HG02571 (cell line): ENCODE data around the gene CHKB.
"Not testable (repeated sequence)": the region's sequence is repeated elsewhere in the genome, so short reads cannot be mapped to it uniquely, and the experiment has no call there.

Source experiments
- ATAC-seq: cut with Tn5 transposase; IDR thresholded peaks from one replicate; pipeline ENCODE4 v1.9.1; 2021; ENCODE audit warnings: mild to moderate bottlenecking, moderate library complexity; ENCODE audit not compliant: unreplicated experiment

Gene CHKB

DNA sequence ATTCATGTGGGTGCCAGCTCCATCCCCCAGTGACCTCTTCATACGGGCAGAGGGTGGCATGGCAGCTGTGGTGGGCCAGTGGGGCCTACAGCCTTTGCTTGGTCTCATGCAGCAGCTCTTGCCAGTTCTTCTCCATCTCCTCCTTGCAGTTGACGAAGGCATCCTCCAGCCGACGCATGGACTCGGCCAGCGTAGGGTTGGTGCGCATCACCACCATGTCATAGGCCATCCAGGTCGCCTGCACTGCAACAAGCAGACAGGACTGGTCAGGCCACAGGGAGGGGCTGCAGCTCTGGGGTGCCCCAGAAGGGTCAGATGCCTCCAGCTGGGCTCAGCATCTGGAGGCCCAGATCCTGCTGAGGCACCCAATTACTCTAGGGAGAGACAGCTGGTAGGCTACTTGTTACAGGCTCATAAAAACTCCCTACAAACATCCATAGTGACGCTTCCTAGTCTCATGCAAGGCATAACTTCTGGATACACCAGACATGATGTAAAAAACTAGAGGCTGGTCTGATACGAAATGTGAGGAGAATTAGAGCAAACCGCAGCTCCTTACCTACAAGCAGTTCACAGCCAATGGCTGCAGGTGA, 31.4 kb downstream of the CHKB start:
- no peak for ATAC-seq

DNA sequence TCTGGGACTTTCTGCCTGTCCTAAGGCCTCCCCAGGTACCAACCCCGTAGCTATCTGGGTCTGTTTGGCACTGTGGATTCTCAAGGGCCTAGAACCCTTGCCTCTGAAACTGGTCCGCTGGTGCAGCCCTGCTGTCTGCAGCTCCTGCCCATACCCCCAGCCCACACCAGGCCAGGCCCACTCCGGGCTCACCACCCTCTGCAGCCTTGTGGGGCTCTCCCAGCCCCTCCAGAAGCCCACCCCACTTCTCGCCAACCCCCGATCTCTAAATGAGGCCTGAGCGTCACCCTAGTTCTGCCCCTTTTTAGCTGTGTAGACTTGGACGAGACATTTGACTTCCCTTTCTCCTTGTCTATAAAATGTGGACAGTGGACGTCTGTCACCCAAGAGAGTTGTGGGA, 32.3 kb downstream of the CHKB start:
- ATAC-seq: no peak

DNA sequence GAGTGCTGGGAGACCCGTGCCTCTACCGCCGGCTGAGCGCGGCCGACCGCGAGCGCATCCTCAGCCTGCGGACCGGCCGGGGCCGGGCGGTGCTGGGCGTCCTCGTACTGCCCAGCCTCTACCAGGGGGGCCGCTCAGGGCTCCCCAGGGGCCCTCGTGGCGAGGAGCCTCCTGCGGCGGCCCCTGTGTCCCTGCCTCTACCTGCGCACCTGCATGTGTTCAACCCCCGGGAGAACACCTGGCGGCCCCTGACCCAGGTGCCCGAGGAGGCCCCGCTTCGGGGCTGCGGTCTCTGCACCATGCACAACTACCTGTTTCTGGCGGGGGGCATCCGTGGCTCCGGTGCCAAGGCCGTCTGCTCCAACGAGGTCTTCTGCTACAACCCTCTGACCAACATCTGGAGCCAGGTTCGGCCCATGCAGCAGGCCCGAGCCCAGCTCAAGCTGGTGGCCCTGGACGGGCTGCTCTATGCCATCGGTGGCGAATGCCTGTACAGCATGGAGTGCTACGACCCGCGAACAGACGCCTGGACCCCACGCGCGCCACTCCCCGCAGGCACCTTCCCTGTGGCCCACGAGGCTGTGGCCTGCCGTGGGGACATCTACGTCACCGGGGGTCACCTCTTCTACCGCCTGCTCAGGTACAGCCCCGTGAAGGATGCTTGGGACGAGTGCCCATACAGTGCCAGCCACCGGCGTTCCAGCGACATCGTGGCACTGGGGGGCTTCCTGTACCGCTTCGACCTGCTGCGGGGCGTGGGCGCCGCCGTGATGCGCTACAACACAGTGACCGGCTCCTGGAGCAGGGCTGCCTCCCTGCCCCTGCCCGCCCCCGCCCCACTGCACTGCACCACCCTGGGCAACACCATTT, 33.5 kb downstream of the CHKB start:
- ATAC-seq: no peak

DNA sequence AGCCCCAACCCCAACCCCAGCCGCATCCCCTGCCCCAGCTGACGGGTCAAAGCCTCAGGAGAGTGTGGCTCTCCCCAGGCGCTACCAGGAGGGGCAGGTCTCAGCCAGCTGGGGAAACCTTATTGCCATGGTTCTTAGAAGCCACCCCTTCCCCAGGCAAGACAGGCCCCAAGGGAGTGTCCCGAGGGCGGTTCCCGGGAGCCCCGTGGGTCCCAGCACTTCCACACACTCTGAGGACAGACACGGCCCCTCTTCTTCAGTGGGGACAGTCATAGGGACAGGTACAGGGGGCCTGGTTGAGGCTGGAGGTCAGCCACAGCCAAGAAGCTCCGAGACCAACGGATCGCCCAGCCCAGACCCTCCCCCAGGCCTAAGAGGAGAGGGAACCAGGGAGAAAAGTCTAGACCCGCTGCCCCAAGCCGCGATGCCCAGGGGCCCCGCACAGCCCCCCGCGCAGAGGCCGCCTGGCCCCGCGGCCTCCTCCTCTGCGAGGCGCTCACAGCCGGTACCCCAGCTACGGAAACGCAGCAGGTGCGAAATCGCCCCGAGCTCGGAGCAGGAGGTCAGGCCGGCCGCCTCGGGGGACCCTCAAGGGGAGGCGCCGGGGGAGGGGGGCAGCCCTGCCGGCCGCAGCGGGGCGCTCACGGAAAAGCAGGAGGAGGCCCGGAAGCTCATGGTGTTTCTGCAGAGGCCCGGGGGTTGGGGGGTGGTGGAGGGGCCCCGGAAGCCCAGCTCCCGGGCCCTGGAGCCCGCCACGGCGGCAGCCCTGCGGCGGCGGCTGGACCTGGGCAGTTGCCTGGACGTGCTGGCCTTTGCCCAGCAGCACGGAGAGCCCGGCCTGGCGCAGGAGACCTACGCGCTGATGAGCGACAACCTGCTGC, 34.4 kb downstream of the CHKB start:
- ATAC-seq: no peak

DNA sequence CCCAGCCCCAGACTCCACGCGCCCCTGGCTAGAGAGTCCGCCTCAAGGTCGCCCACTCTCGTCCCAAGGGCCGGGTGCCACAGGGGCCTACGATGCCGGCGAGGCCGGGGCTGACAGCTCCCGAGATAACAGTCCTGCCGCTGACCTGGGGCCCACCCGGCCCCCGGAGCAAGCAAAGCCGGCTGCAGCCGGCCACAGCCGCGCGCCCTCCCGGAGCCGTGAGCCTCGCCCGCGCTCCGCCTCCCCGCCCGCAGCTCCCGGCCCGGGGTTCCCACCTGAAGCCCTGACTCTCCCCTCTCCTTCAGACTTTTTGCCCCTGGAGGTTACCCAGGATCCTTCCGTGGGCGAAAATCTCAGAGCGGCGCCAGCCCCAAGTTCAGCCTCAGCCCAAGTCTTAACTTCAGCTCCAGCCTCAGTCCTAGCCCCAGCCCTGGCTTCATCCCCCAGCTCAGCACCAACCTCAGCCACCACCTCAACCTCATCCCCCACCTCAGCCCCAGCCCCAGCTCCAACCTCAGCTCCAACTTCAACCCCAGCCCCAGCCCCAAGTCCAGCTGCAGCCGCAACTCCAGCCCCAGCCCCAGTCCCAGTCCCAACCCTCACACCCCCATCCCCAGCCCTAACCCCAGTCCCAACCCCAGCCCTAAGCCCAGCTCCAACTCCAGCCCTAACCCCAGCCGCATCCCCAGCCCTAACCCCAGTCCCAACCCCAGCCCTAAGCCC, 35.2 kb downstream of the CHKB start:
- no peak for ATAC-seq

DNA sequence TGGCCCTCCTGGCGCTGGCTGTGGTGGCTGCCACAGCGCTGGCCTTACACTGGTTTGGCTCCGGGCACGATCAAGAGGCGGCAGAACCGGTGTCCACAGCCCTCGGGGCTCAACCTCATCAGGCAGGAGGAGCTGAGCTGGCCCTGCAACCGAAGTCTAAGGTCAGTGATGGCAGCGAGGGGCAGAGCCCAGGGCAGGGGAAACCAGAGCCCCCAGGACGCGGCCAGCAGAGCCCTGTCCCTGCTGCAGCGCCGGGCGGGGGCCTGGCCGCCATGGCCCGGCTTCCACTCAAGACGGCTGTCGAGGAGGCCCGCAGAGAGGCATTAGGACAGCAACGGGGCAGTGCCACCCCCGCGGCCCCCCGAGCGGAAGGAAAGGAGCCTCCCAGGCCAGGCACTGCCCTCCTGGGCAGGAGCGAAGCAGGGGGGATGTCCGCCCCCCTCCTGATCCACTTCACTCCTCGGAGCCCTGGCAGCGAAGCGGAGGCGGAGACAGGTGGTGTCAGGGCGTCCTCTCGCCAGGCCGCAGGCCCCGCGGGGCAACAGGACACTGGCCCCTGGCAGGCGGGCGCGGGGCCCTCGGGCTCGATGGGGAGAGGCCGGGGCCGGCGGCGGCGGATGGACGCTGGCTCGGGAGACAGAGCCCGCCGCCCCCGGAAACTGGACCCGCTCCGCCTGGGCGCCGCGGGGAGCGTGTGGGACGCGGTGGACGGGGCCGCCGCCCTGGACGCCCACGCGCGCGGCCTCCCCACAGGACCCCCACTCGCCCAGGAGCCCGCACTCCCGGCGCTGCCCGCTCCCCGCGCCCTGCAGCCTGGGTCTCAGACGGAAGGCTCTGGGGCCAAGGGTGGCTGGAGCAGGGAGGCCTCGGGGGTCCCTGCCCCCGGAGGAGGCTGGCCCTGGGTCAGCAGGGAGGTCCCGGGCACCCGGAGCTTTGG, 36.1 kb downstream of the CHKB start:
- ATAC-seq: no peak

DNA sequence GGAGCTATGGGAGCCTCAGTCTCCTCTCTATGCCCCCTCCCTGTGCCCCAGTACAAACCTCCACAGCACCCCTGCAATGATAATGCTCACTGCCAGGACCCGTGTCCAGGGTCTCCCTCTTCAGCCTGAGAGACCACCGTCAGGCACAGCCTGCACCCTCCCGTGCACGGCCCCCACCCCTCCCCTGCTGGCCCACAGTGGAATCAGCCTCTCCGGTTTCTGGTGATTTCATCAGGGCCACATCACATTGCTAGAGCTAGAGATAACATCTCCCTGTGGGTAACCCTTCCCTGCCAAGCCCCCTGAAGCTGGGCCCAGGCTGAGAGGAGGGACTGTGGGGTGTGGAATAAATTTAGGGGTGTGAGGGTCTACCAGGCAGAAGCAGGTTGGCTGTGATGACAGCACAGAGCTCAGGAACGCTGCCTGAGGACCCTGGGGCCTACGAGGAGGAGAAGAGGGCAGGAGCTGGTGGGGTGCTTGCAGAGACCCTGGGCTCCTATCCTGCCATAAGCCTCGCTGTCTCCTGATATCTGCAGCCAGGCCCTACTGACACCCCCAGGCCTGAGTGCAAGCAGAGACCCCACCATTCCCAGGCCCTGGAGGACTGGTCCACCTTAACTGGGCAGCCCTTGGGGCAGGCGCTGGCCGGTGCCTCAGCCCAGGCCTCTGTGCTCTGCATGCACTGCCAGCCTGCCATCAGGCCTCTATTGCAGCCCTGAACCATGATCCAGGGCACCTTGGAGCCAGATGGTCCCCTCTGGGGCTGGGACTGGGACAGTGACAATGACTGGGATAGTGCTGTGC, 36.9 kb downstream of the CHKB start, which contains the start of gene KLHDC7B:
TSS of gene KLHDC7B (plus strand) at position 378 of the 804 bp plus-strand sequence. CDS start at position 723, 345 bp downstream.
- ATAC-seq: no peak

DNA sequence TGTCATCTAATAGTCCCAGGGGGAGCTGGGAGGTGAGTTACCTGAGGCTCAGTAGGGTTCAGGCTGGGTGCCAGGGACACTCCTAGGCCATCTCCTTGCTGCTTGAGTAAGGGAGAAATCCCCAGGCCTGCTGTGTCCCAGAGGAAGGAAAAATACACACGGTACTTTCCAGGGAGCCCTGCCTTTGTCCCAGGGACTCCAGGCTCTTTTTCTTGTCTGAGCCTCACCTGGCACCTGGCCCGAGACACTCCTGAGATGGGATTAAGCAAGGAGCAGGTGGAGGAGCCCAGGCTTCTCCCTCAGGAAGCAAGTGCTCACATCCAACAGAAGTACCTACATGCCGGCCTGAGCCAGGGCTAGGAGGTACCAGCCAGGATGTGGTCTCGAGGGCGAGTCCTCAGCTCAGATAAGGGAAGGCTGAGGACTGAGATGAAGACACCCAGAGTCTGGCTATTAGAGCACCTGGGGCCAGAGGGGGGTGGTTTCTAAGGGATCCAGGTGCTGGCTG, 37.8 kb downstream of the CHKB start:
- no peak for ATAC-seq

DNA sequence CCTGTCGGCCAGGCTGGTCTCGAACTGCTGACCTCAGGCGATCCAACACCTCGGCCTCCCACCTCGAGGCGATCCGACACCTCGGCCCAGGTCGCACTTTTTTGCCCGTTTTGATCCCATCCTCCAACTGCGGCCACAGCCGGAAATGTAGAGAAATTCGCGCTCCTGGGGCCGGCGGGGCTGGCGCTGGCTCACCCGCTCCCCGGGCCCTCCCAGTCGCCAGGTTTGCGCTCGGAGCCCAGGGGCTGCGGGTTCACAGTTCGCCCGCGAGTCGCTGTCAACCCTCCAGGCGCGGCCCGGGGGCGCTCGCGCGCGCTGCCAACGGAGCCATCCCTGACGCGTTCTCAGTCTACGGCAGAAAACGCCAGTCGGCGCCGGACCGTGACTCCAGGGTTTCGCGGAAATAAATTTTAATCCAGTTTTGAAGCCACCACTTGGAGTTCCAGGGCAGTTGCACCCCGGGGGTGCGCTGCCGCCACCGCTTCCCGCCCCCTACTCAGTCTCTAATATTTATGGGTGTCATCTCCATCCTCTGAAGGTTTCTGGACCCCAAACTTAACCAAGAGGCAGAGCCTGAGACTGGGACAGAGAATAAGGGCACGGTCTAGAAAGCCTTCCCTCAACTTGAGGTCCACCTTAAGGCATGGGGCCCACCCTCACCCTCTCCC, 38.4 kb downstream of the CHKB start:
- ATAC-seq: no peak

DNA sequence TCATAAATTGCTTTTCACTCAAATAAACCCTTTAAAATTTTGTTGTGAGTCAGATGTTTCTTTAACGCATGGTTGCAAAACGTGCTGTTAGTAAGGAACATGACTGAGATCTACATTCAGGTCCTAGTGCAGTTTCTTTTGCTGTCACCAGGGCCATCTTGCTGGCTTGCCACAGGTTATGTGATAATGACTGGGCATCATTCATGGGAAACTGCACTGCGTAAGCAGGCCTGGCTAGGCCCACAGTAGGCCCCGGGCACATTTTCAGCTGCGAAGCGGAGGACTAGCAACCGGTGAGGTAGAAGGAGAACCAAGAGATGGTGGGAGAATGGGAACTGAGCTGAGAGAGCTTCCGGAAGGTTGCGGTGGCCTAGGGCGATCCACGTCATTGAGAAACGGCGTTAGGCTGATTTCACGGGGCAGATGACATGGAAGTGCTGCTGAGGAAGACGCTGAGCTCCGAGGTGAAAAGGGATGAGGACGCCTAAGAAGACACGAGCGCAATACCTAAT, 40.2 kb downstream of the CHKB start:
- no peak for ATAC-seq

DNA sequence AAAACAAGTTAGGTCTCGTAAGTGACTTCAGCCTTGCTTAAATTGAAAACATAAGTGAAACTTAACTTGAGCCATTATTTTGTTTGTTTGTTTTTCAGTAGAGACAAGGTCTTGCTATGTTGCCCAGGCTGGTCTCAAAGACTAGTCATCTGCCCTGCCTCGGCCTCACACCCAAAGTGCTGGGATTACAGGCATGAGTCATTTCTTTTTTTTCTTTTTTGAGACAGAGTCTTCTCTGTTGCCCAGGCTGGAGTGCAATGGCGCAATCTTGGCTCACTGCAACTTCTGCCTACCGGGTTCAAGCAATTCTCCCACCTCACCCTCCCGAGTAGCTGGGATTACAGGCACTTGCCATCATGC, 41.0 kb downstream of the CHKB start:
- not testable (repeated sequence) for ATAC-seq

DNA sequence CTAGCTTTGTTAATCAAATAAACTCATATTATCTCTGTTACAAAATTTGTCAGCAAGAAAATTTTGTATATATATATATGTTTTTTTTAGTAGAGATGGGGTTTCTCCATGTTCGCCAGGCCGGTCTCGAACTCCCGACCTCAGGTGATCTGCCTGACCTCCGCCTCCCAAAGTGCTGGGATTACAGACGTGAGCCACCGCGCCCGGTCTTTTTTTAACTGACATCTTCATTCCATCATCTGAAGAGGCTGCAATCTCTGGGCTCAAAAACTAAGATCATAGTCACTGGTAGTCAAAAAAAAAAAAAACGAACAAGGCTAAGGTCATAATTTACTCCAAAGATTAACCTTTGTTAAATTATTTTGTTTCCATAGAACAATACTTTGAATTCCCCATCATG, 42.3 kb downstream of the CHKB start:
- ATAC-seq: no peak

DNA sequence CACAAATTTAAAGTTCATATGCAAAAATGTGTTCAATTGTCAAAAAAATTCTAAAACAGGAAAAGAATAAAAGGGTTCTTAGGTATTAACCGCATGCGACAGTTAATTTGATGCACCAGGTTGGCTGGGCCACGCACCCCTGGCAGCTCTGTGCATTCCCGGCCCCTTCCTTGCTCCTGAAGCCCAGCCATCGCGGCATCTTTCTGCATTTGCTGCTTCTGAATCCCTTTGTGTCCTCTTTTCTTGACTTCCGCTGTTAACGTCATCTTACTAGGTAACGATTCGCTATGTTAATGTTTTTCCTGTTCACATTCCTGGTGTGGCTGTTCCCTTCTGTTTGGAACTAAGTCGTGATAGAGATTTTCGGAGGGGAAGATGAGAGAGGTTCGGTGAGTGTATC, 44.9 kb downstream of the CHKB start:
- no peak for ATAC-seq

DNA sequence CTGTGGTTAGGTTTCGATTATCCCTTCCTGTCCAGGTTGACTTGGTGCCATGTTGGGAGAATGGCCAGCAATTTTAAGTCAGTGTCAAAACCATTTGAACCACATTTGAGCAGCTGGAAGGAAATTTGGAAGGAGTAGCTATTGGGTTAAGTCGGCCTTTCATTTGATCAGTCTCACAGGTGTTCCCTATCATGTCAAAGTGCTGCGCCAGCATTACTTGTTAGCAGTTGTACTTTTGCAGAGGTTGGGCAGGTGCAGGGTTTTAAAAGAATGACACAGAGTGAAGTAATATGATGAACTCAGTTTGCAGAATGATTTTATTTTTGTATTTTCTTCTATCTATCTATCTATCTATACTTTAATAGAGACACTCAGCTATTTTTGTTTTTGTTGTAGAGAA, 46.4 kb downstream of the CHKB start:
- ATAC-seq: no peak

DNA sequence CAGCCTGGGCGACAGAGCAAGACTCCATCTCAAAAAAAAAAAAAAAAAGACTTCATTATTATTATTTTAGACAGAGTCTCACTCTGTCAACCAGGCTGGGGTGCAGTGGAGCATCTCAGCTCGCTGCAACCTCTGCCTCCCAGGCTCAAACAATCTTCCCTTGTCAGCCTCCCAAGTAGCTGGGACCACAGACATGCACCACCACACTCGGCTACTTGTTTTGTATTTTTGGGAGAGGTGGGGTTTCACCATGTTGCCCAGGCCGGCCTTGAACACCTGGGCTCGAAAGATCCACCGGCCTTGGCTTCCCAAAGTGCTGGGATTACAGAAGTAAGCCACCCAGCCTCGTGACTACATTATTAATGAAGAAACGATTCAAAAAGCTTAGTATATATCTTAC, 47.5 kb downstream of the CHKB start:
- no peak for ATAC-seq

DNA sequence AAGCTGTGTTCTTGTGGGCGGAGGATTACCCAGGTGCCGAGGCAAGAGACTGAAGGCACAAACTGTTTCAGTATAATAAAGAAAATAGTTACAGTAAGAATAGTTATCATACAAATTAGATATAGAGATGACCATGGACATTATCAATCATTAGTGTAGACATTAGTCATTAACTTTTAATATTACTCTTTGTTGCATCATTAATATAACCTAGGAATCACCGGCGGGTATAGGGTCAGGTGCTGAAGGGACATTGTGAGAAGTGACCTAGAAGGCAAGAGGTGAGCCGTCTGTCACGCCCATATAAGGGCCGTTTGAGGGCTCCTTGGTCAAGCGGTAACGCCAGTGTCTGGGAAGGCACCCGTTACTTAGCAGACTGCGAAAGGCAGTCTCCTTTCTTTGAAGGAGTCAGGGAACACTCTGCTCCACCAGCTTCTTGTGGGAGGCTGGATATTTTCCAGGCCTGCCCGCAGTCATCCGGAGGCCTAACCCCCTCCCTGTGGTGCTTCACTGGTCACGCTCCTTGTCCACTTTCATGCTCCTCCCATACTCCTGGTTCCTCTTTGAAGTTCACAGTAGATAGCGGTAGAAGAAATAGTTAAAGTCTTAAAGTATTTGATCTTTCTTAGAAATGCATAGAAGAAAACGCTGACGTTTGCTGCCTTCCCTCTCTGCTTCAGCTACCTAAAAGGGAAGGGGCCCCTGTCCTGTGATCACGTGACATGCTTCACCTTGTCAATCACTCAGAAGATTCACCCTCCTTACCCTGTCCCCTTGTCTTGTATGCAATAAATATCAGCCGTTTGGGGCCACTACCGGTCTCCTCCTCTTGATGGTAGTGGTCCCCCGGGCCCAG, 48.6 kb downstream of the CHKB start:
- ATAC-seq: not testable (repeated sequence)
